ENCODE data around the gene AVEN. TPM values are rescaled to one million over a fixed set of nuclear protein-coding genes. Genes with fewer than 3 reads are reported as not detected.

AVEN gene
- total and polyA plus RNA-seq, 2 of the 4 experiments (the other 2 are of a cell fraction) = 9.1 to 17.6 TPM

GRCh38 chr15:33908406-33908805 is 130.6 kb downstream of the AVEN start:
- ATAC-seq (ENCODE audit: low read depth) = peak; percentile 56
- BruUV-seq (replicated peaks) = no TSS peak
- in situ Hi-C loops (cut with MboI; ENCODE audit: low sequenced_read_pairs) (no loop called here), intact Hi-C loops (cut with micrococcal nuclease) (loop anchor here (5.0 kb wide), 1 partner anchor 41 kb away; no protein-coding TSS in a partner anchor), dilution Hi-C loops (cut with HindIII; ENCODE audit: low sequenced_read_pairs, unreplicated experiment) (no loop called here)
- no peaks in the 10 kb centered on the region for H3K27me3 ChIP-seq (ENCODE audit: control insufficient read depth, insufficient read depth, low read length)
- H3K9me3 ChIP-seq (ENCODE audit: control insufficient read depth, insufficient read depth, low read length) = no peaks in the 10 kb centered on the region
- no peak overlapping the region for H2BK15ac ChIP-seq (ENCODE audit: low read depth, low read length)
- H4K20me1 ChIP-seq (ENCODE audit: insufficient read depth, low read length) = peaks cover 2% of the 10 kb centered on the region; the same call in 1 of the 2 replicates
- H3K23ac ChIP-seq (ENCODE audit: low read depth, low read length) = no peak overlapping the region
- no peak overlapping the region for H2BK120ac ChIP-seq (ENCODE audit: low read depth, low read length)
- H3K36me3 ChIP-seq (ENCODE audit: control insufficient read depth, insufficient read depth, low read length) = no peaks in the 10 kb centered on the region
- no peak overlapping the region for H2BK5ac ChIP-seq (ENCODE audit: low read depth, low read length, poor library complexity, severe bottlenecking)
- ChIA-PET CTCF (no interaction called here), POLR2A (ENCODE audit: unreplicated experiment) (no interaction called here)
- TF ChIP-seq CTCF (conservative IDR thresholded peaks at IDR 0.05; ENCODE audit: low read depth, low read length) (no peak), USF2 (IDR thresholded peaks at IDR 0.05; ENCODE audit: low read depth, low read length) (no peak), FOS (IDR thresholded peaks at IDR 0.05; ENCODE audit: low read depth, low read length) (no peak; the same call in 1 of the 2 replicates), BHLHE40 (IDR thresholded peaks at IDR 0.05; ENCODE audit: low read depth, low read length) (no peak), SMC3 (IDR thresholded peaks at IDR 0.05; ENCODE audit: low read depth, low read length) (no peak), RAD21 (IDR thresholded peaks at IDR 0.05; ENCODE audit: low read length) (no peak), ELK1 (IDR thresholded peaks at IDR 0.05; ENCODE audit: borderline replicate concordance, low read depth, low read length) (no peak), POLR2A (IDR thresholded peaks at IDR 0.05; ENCODE audit: low read depth, low read length) (no peak), CEBPB (IDR thresholded peaks at IDR 0.05; ENCODE audit: low read depth, low read length) (no peak)
- WGBS, 2 experiments (ENCODE audit: extremely low coverage in 2 of 2, insufficient read length in 1 of 2) = no CpG with 5 or more reads among the region's 3 CpGs
- no peak overlapping the region for H4K91ac ChIP-seq (ENCODE audit: insufficient read depth, low read depth, low read length)
- H2AFZ ChIP-seq (replicated peaks; ENCODE audit: low read length, poor library complexity) = no peak overlapping the region
- no peak overlapping the region for H3K27ac ChIP-seq (ENCODE audit: insufficient read depth, low read length)
- no peak overlapping the region for H2BK20ac ChIP-seq (ENCODE audit: low read depth, low read length)
- H2AK9ac ChIP-seq (replicated peaks; ENCODE audit: low read depth, low read length, poor library complexity) = no peak overlapping the region
- no peak overlapping the region for H3K4me3 ChIP-seq (ENCODE audit: insufficient read depth, low read depth, low read length)
- no peak overlapping the region for H4K8ac ChIP-seq (ENCODE audit: low read depth in 2 of 2, low read length in 2 of 2)
- H3K9ac ChIP-seq (ENCODE audit: low read depth, low read length) = no peak overlapping the region
- no peak overlapping the region for H2AK5ac ChIP-seq (ENCODE audit: low read depth, low read length)
- H3K4me2 ChIP-seq (ENCODE audit: low read depth, low read length) = no peak overlapping the region
- no peak overlapping the region for H3K4ac ChIP-seq (ENCODE audit: low read depth, low read length)
- peaks cover 12% of the 10 kb centered on the region for H3K9me1 ChIP-seq (ENCODE audit: insufficient read depth, low read length)
- H3K79me1 ChIP-seq (ENCODE audit: low read depth in 1 of 2, low read length in 2 of 2) = peaks cover 8 to 10% of the 10 kb centered on the region in 2 experiments; a peak in 3 of 4 replicates
- DNase-seq = peak; percentile 59
- H4K5ac ChIP-seq (ENCODE audit: low read depth, low read length) = no peak overlapping the region
- peaks cover 11% of the 10 kb centered on the region for H3K4me1 ChIP-seq (ENCODE audit: control insufficient read depth, insufficient read depth, low read length)
- H3K56ac ChIP-seq (ENCODE audit: extremely low read depth, insufficient read depth, low read length) = no peak overlapping the region
- no peak overlapping the region for H3K18ac ChIP-seq (ENCODE audit: low read depth, low read length)
- H3K14ac ChIP-seq (replicated peaks; ENCODE audit: low read depth, low read length) = no peak overlapping the region

Data from IMR-90 (cell line).